Measurements from ENCODE around the gene MINDY4.

MINDY4 gene

DNA sequence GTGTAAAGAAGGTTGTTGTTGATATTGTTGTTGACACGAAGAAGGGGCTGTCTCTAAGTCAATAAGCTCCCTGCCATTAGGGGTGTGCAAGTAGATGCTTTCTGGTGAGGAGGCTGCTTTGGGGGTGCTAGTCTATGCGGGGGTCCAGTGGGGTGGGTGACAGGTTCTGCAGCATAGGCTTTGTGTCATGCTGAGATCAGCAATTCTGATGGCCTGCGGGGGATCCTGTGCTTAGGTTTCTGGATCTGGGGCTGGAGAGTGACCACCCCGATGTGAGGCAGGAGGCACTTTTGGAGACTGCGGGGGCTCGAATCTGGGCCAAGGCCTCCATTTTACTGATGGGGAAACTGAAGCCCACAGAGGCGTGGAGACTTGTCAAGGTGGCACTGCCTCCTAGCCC lies 145.6 kb downstream of the MINDY4 start:
- DNase-seq (ENCODE audit: low spot score), result no peak

DNA sequence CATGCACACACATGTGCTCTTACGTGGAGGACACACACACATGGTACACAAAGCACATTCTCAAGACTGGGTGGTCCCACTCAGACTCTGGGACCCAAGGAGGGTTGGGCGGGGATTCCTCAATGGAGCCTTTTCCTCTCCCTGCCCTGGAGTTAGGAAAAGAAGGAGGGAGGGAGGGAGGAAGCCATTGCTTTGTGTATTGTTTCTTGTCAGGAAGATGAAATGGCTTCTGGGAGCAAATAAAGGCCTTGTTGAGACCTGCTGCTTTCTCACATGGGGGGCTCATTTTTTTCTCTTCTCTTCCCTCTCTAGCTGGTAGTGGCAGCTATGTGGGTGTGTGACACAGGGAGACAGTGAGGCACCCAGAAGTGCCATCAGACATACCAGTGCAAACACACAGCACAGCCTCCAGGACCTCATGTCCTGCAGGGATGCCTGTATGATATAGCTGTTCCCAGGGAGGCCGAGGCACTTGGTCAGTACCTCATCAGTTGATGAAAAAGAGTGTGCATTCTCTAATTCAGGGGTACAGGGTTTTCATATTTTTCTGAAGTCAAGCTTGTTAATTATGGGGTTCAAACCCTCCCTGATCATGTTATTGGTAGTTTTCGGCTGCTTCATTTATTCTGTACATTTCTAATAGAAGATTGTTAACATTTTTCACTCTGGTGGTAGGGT lies 146.1 kb downstream of the MINDY4 start:
- no peak for DNase-seq (ENCODE audit: low spot score)

DNA sequence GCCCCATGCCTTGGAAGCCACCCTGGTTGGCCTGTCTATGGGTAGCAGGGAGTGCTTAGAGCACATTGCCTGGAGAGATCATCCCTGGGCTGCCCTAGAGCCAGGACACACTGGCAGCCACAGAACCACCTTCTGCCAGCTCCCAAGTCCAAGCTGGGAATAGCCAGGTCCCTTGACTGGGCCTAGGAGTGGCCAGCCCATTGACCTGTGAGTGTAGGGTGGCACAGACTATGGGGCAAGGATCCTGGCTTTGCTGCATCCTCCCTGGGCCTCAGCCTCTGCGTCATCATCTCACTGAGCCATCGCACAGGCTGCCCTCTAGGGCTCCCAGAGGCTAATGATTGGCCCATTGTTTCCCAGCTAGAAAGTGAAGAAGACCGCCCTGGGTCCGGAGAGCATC lies 147.5 kb downstream of the MINDY4 start:
- DNase-seq (ENCODE audit: low spot score), result no peak

DNA sequence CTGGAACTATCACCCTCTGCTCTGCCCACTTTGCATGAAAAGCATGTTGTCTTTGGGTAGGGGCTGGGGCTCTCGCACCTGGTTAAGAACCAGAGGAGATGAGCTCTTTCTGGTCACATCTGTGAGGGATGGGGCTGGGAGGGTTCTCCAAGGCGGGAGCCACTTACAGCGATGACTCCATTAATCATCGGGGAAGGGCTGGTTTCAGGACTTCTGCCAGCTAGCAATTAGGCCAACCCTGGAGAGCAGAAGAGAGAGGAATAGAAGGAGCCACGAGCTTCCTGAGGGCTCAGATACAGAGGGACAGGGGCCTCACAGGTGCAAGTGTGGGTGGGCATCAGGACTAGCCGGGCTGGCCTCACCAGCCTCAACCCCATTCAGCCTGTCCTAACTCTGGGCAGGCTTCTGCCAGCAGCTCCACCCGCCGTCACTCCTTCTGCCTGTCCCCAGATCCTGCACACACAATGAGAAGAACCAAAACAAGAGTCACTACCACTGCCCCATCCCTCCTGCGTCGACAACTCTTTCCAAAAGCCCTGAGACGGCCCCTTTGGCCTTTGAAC lies 148.9 kb downstream of the MINDY4 start:
- DNase-seq (ENCODE audit: low spot score), result no peak

GRCh38 chr7:30920584-30921539 lies 149.6 kb downstream of the MINDY4 start:
- DNase-seq (ENCODE audit: low spot score), result no peak

- no peak for DNase-seq (ENCODE audit: low spot score)
Observed at GRCh38 chr7:30921540-30922401, 150.6 kb downstream of the MINDY4 start.

DNA sequence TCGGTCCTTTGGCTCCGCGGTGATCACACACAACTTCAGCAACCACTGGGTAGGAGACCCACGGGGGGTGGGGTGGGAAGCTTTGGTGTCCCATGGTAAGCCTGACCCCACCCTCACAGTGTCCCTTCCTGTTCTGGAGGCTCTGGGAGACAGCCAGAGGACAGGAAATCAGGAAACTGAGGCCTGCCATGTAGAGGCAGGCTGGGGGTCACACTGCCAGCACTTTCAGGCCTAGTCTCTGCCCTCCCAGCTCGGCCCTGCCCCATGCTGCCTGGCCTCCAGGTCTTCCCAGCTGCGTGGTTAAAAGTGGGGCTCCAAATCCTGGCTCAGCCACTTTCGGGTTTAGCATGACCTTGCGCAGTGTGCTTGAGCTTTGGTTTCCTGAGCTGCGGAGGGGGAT lies 151.4 kb downstream of the MINDY4 start:
- no peak for DNase-seq (ENCODE audit: low spot score)

- DNase-seq (ENCODE audit: low spot score), result no peak
Observed at GRCh38 chr7:30923009-30923773, 152.0 kb downstream of the MINDY4 start.

DNA sequence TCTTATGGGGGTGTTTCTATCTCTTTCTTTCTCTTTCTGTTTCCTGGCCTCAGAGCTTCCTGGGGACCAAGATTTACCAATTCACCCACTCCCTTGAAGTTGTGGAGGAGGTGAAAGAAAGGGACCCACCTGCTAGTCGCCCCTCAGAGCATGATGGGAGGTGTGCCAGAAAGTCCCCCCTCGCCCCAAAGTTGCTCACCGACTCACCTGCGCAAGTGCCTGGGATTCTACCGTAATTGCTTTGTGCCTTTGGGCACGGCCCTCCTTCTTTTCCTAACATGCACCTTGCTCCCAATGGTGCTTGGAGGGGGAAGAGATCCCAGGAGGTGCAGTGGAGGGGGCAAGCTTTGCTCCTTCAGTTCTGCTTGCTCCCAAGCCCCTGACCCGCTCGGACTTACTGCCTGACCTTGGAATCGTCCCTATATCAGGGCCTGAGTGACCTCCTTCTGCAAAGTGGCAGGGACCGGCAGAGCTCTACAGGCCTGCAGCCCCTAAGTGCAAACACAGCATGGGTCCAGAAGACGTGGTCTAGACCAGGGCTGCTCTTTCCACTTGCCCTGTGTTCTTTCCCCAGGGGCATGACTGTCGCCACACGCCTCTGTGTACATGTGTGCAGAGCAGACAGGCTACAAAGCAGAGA lies 152.7 kb downstream of the MINDY4 start:
- no peak for DNase-seq (ENCODE audit: low spot score)

GRCh38 chr7:30924624-30925023 lies 153.4 kb downstream of the MINDY4 start:
- DNase-seq (ENCODE audit: low spot score), result no peak

DNA sequence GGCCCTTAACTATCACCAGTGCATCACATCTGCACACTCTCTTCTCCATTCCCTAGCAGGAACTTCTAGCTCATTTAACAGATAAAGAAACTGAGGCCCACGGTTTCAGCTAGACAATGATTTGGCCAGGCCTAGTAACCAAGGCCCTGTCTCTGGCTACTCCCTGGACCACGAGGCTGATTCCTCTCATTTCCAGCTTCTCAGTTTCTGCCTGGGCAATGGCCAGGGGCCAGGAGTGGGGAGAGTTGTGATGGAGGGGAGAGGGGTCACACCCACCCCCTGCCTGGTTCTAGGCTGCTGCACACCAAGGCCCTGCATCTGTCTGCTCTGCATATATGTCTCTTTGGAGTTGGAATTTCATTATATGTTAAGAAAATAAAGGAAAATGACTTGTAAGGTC lies 153.9 kb downstream of the MINDY4 start:
- no peak for DNase-seq (ENCODE audit: low spot score)

GRCh38 chr7:30925913-30926312 lies 154.7 kb downstream of the MINDY4 start:
- no peak for DNase-seq (ENCODE audit: low spot score)

DNA sequence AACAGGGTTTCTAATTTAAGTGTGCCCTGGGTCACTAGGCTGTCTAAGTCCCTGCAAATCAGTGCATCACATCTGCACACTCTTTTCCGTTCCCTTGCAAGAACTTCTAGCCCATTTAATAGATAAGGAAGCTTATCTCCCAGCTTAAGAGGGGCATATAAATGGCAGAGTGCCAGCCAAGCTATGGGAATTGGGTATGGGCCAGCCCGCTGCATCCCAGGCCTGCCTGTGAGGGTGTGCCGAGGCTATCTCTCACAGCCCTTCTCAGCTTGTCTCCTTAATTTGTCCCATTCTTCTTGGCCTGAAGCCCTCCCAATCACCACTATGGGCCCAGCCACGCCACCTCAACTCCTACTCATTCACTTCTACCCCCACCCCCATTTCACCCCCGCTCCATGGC lies 155.1 kb downstream of the MINDY4 start:
- no peak for DNase-seq (ENCODE audit: low spot score)

DNA sequence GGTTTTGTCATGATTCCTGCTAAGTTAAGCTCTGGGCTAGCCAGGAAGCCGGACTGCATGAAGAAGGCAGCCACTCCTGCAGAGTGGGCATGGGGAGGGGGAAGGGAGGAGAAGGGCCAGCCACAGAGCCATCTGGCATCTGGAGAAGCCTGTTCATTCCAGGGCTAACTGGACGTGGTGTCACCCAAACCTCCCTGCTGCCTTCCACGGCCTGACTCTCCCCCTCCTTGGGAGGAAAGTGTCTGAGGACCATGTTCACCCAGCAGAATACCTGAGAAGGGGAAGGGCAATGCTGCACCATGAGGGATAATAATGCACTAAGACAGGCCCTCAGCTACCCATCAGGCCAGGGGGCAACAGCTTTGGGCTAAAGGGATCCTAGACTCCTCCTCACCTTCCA lies 155.8 kb downstream of the MINDY4 start:
- no peak for DNase-seq (ENCODE audit: low spot score)

- no peak for DNase-seq (ENCODE audit: low spot score)
Observed at GRCh38 chr7:30927559-30927958, 156.3 kb downstream of the MINDY4 start.

DNA sequence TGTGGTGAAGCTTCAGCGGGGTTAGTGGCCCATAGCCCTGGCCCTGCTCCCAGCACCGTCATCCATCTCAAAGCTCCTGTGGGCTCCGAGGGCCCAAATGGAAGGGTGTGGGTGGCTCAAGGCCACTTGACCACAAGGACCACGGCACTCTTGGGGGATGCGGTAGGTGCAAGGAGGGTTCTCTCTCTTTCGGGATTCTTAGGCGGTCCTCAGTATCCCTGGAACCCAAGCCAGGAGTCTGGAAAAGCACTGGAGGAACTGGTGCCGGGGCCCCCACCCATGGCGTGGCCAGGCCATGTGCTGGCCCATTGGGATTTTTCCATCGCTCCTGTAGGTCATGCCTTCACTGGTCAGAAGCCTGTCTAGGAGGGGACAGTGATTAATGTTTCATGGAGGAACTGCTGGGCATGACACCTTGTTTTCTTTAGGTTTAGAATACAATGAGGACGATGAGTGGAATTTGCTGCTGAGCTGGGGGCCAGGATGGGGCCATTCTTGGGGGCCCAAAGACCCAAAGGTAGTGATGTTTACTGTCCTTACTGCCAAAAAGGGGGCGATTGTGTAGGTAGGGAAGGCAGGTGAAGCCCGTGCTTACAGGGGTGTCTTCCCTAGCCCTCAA lies 157.1 kb downstream of the MINDY4 start:
- DNase-seq (ENCODE audit: low spot score), result no peak

DNA sequence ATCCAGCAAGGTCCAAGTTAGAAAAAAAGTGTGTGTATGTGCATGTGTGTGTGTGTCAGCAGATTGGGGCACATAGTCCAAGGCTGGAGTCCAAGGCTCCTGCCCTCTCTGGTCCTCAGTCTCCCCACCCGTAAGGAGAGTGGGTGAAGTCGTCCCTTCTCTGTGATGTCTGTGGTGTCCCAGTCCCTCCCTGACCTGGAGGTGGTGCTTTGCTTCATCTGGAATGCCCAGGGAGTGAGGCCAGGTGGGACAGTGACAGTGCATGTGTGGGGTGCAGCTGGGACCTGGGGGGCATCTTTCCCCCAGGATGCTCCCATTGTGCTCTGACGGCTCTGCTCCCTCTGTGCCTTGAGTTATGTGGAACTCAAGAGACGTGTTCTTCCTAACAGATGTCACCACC lies 158.5 kb downstream of the MINDY4 start:
- DNase-seq (ENCODE audit: low spot score), result no peak

DNA sequence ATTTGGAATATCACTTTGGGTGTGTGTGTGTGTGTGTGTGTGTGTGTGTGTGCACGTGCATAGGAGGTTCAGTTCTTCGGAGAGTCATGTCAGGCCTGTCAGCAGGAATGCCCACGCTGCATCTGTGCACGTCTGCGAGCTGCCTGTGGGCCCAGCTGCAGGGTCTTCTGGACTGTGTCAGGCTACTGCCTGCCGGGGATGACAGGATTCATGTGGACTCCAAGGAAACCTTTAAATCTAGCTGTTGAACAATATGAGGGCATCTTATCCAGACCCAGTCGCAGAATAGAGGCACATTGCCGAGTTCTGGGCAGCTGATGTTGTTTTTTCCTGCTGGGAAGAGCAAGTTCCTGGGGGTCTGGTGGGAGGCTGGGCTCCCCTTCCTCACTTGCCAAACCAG lies 159.4 kb downstream of the MINDY4 start:
- DNase-seq (ENCODE audit: low spot score), result no peak

- no peak for DNase-seq (ENCODE audit: low spot score)
Observed at GRCh38 chr7:30931161-30931928, 160.1 kb downstream of the MINDY4 start.
